Activated CD4-positive, alpha-beta T cell treated with anti-CD3 and anti-CD28 coated beads, Interleukin-2, Interleukin-4, amounts not matched to agents 100 ng/mL and 50 ng/mL, durations not matched to agents 16 hours and 8 hours (primary cell): ENCODE measurements around the gene EEF2K.
"Not testable (repeated sequence)": the region's sequence is repeated elsewhere in the genome, so short reads cannot be mapped to it uniquely, and the experiment has no call there.

Experiments
- DNase-seq: peaks from one replicate; pipeline ENCODE4 v3.0.0-alpha.2; 2020; ENCODE audit warnings: low spot score

EEF2K gene

DNA sequence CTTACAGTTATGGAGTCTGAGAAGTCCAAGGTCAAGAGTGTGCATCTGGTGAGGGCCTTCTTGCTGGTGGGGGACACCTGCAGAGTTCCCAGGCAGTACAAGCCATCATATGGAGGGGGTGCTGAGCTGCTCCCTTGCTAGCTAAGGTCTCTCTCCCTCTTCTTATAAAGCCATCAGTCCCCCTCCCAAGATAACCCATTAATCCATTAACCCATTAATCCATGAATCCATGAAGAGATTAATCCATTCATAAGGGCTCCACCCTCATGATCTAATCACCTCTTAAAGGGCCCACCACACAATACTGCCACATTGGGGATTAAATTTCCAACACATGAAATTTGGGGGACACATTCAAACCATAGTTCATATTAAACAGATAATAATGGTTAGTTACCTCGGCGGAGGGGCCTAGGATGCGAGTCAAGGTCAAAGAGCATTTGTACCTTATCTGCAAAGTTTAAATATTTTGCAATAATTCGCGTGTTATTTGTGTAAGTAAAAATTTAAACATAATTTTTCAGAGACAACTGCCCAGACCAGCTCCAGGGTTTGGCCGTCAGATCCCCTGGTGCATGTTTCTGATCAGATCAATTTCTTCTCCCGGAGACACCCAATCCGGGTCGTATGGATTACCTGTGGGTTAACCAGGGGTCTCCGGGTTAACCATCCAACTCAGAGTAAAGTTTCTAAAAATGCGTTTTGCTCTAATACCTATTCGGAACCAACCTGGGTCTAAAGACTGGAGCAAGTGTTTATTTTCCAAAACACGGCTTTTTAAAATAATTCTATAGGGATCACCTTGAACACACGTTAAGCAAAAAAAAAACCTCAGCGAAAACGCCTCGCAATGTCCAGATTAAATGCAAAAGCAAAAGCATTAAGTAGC lies 90.4 kb downstream of the EEF2K start:
- DNase-seq, result no peak

DNA sequence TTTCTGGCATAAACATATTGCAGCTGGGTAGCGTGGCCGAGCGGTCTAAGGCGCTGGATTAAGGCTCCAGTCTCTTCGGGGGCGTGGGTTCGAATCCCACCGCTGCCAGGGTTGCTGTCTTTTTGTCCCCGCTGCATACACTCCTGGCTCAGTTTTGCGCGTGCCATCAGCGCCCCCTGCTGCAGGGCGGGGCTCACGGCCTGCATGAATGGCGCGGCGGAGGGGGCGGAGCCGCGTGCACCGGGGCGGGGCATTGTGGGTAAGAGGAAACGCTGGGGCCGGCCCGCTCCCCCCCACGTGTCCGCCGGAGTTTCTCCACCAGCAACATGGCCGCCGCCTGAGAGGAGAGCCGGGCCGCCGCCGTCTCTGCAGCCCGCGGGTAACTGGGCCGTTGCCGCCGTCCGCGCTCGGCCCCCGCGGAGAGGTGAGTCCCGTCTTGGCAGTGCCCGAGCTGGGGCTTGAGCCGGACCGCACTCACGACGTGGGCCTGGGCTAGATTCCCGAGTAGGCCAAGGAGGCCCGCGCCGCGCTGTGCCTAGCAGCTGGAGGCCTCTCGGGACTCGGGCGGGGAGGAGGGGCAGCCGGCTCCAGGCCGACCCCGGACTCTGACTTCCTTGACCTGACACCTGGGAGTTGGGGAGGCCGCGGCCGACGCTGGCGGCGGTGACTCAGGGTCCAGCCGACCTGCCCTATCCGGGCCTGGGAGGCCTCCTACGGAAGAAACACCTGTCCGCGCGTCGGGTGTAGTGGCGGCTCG lies 91.2 kb downstream of the EEF2K start, which contains the start of gene POLR3E:
TSS of gene POLR3E (plus strand) at position 296 of the 757 bp plus-strand sequence. CDS start 5,560 bp downstream, outside the sequence.
- peak; percentile 99 for DNase-seq

DNA sequence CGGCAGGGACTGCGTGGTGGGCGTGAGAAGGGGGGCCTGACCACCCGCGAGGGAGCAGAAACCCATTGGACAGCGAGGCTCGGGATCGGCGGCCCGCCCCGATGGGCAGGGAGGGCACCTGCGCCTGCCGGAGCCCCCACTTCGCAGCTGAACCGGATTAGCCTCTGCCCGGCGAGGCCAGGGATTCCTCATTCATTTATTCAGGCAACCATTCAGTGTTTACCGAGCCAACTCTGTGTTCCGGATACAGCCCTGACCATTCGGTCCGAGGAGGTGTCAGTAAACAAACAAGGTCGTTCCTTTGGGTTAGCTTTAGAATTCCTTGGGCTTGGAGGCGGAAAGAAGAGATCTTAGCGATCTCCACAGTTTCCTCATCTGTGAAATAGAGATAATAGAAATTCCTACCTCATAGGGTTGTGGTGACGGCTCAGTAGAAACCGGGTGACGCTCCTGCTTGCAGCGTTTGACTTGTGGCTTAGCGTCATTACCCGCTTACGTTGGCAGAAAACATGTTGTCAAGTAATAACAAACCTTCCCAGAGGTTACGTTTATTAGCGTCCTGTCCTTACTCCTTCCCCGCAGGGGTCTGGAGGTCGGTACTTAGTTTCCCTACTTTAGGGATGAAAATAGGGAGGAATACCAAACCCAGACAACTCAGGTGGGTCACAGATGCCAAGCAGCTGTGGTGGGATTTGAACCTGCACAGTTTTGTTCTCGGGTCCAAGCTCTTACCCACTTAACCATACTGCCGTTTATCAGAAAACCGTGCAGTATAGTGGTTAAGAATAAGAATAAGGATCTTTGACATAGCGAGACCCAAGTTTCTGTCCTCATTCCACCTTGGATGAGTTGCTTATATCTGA lies 92.0 kb downstream of the EEF2K start:
- peak; percentile 86 for DNase-seq

DNA sequence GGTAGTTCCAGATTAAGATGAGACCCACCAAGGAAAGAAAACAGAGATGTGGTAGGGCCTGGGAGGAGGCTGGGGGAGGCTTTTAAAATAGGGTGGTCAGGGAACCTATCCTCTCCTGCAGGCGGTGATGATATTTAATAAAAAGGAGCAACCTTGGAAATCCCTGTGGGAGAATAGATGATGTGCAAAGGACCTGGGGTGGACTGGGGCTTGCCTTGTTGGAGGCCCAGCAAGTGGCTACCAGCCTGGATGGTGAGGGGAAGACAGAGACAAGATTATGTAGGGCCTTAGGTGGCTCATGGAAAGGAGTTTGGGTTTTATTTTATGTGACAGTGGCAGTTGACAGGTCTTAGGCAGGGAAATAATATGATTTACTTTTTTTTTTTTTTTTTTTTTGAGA lies 93.0 kb downstream of the EEF2K start:
- no peak for DNase-seq

DNA sequence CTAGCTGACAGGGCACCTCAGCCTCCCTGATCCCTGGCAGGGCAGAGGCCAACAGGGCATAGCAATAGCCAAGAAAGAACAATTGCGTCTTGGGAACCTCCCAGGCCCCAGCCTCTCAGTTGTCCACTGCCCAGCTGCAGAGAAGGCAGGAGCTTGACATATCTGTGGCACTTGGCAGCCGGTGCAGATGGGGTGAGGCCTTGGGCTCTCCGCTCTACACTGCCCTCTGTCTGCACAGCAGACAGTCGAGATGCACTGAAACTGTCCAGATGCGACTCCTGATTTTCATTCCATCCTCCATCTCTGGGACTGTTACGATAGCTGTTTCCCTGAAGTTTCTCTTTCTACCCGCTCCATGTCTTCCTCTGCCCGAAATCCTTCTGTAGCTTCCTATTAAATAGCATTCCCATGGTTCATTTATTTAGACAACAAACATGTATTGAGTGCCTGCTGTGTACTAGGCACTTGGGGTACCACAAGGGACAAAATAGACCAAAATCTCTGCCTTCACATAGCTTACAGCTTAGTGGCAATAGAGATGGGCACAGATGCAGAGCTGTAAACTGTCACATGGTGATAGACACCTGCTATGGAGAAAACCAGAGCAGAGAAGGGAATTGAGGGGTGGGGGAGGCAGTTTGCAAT lies 94.5 kb downstream of the EEF2K start:
- DNase-seq, result peak; percentile 51

DNA sequence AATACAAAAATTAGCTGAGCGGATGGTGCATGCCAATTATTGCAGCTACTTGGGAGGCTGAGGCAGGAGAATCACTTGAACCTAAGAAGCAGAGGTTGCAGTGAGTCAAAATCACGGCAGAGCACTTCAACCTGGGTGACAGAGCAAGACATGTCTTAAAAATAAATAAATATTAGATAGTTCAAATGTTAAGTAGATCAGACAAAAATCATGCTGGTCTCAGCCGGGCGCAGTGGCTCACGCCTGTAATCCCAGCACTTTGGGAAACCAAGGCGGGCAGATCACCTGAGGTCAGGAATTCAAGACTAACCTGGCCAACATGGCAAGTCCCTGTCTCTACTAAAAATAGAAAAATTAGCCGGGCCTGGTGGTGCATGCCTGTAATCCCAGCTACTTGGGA lies 95.3 kb downstream of the EEF2K start:
- not testable (repeated sequence) for DNase-seq

DNA sequence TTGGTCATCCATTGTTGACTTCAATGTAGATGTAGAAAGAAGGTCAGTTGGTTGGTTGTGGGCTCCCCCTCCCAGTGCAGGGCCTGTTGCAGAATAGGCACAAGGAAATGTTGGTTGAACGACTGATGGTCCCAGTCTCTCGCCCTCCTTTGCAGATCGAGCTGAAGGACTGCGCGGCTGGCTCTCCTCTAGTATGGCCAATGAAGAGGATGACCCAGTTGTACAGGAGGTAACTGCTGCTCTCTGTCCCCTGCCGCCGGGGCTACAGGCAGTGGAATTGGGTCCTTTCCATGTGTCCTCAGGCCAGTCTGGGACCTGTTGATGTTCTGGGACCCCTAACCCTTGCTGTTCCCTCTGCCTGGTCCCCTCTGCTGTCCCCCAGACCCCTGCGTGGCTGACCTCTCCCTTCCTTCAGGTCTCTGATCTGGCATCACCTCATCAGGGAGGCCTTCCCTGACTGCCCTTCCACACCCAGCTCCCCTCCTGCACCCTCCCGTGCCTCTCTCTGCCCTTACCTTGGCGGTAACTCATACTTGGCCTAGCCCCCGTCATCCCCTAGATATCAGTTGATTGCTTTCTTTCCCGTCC lies 96.8 kb downstream of the EEF2K start:
- no peak for DNase-seq

DNA sequence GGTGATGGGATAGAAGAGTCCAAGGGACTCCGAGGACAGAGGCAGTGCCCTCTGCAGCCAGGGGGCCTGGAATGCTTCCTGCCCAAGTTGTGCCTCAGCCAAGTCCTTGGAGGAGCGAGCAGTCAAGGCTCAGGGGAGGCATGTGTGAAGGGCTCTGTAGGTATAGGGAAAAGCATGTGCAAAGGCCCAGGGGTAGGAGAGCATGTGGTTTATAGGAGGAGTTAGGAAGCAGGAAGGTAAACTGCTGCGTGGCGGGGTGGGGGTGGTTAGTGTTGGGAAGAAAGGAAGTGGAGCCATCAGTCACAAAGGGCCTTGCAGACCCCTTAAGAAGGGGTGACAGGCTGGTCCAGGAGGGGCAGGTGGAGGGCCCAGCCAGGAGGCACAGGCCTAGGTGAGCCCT lies 98.3 kb downstream of the EEF2K start:
- no peak for DNase-seq

DNA sequence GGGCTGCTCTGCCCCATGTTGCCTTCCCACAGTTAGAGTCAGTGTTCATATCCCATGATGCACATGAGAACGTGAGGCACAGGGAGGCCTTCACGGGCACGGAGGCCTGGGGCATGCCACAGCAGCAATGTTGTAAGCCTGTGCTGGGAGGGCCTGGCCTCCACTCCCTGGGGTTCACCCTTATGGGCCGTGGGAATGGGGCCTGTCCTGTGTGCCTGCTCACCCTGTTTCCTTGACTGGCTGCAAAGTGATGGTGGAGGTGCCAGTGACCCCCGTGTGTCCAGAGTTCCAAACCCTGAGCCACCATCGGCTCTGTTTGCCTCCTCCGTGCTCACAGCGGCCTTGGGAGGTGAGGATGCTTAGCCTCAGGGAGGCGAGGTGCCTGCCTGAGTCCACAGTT lies 100.7 kb downstream of the EEF2K start:
- DNase-seq, result no peak

DNA sequence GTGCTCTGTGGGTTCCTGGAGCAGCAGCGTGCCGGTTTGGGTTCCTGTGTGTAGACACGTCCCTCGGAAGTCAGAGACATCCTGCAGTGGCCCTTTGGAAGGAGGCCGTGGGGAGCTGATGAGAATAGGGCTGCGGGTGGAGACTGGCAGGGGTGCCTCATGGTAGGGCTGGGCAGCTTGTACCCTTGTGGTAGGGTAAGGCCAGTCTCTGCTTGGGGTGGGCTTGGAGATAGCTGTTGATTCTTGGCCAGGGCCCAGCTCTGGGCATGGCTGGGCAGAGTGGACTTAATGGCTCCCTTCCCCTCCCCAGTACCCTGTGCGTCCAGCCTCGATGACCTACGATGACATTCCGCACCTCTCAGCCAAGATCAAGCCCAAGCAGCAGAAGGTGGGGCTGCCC lies 101.8 kb downstream of the EEF2K start:
- DNase-seq, result no peak

DNA sequence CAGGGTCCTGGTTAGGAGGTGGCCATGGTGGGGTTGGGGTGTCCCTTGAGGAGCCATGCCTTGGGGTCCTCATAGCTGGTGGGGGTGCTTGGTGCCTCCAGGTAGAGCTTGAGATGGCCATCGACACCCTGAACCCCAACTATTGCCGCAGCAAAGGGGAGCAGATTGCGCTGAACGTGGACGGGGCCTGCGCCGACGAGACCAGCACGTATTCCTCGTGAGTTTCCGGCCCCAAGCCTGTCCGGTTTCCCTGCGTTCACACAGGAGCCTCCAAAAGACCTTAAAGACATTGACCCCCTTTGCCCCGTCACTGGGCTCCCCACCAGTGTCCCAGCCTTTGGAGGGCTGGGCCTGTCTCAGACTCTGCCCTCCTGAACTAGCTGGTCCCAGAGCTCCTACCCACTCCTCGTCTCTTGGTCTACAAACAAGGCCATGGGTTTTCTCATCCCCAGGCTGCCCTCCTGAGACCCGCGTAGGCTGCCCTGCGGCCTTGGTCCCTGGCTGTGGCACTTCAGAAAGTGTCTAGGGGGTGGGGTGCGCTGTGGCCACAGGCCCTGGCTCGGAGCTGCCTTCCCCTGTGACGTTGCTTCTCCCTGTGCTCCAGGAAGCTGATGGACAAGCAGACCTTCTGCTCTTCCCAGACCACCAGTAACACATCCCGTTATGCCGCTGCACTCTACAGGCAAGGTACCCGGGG lies 102.9 kb downstream of the EEF2K start:
- DNase-seq, result no peak

DNA sequence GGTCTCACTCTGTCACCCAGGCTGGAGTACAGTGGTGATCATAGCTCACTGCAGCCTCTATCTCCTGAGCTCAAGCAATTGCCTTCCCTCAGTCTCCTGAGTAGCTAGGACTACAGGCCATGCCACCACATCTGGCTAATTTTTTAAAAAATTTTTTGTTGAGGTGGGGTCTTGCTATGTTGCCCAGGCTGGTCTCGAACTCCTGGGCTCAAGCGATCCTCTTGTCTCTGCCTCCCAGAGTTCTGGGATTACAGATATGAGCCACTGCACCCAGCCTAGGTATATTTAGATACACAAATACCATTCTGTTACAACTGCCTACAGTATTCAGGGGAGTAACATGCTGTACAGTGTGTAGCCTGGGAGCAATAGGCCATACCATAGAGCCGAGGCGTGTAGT lies 105.4 kb downstream of the EEF2K start:
- DNase-seq, result no peak

DNA sequence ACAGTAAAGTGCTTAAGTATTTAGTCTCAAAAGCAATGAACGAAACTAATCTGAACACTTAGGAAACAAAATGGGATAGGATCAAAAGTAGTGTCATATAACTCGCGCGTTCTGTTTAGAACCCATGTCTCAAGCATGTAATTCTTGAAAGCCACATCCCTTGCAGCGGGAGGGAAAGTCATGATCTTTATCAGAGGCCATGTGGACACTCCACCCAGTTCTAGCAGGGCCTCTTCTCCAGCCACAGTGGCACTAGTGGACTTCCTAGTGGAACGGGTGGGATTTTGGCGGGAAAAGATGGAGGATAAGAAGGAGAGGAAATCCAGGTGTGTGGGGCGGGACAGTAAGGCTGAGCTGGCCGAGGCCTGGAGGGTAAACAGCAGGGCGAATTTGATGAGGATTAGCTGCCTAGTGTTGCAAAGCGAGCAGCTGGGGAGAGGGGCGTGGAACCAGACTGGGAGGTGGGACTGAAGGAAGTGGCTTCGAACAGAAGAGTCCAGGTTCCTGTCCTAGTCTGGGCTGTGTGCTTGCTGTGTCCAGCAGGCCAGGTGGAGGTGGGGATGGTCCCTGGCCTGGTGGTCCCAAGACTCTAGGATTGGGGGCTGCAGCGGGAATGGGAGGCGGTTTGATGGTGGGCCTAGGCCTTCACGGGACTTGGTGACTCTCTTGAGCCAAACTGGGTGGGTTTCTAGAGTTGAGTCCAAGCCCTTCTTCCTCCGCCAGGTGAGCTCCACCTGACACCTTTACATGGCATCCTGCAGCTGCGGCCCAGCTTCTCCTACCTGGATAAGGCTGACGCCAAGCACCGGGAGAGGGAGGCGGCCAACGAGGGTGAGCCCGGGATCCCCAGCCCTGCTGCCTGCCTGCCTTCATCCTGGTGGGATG lies 107.1 kb downstream of the EEF2K start:
- no peak for DNase-seq

DNA sequence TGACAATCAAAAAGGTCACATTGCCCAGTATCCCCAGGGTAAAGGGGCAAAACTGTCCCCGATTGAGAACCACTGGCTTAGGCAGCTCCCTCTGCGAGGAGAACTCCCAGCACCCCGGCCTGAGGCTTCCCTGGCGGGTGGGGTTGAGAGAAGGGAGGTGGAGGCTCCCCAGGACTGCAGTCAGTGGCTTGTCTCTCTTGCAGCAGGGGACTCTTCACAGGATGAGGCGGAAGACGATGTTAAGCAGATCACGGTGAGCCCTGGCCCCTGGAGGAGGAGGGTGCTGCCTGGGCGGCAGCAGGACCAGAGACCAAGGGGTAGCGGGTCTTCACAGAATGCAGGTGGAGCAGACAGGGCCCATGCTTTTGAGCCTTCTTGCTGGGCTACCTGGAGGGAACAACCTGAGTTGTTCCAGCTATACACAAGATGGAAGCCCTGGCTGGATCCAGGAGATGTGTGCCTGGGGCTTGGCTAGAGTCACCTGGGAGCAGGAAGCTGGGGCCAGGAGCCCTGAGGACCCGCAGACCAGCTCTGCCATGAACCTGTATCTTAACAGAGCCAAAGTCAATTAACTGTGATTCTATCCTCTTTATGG lies 107.9 kb downstream of the EEF2K start:
- DNase-seq, result no peak

DNA sequence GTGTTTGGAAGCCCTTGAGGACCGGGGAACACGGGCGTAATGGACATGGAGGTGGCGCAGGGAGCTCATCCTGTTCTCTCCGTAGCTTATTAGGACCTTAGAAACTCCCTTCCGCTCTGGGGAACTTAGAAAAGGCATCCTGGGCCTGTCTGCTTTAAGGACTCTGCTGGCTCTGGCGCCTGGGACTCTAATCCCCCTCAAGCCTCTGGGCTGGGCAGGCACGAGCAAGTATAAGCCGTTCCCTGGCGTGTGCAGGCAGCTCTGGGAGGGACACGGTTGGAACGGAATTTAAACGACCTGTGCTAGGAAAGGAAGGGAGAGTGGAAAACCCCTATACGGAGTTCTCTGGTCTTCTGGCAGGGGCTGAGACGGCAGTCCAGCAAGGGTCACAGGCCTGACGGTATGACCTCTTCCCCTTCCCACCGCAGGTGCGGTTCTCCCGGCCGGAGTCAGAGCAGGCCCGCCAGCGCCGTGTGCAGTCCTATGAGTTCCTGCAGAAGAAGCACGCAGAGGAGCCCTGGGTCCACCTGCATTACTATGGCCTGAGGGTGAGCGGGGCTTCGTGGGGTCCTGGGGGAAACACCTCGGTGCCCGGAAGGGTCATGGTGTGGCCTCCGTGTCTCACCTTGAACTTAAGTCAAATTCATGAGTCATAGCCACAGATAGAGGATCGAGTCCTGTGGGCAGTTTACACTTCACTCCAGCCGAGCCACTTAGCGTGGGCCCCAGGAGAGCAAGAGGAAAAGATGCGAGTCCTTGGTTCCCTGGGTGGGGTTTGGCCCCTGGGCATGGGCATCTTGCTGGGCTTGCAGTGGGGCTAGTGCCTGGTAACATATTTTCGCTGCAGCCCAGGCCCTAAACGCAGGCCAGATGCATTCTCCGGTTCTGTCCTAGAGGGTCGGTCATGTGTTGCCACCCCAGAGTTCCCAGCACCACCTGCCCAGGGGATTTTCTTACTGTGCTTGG lies 108.9 kb downstream of the EEF2K start:
- no peak for DNase-seq

DNA sequence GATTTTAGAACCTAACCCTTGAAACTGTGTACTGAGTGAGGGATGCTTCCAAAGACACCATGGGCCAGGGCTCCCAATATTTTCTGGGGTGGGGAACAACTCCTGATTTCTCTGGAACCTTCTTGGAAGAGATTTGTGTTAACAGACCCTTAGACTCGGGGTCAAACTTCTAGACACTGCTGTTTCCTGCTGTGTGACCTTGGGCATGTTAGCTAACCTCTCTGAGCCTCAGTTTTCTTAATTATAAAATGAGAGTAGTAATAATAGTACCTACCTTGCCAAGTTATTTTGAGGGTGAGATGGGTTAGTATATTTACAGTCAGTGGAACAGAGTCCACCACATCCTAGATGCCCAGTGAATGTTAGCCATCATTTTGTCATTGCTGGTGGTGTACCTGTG lies 109.9 kb downstream of the EEF2K start:
- no peak for DNase-seq

DNA sequence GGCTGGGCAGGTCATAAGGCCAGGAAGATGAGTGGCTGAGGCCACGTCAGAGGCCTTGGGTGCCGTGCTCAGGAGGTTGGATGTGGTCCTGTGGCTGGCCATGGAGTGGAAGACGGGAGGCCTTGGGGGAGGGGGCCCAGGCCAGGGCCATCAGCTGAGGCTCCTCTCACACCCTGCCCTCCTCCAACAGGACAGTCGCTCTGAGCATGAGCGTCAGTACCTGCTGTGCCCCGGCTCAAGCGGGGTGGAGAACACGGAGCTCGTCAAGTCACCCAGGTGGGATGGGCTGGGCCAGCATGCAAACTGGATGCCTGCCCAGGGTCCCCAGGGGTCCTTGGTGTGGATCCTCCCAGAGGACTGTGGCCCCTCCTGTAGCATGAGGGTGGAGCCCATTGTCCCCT lies 110.3 kb downstream of the EEF2K start:
- DNase-seq, result no peak

DNA sequence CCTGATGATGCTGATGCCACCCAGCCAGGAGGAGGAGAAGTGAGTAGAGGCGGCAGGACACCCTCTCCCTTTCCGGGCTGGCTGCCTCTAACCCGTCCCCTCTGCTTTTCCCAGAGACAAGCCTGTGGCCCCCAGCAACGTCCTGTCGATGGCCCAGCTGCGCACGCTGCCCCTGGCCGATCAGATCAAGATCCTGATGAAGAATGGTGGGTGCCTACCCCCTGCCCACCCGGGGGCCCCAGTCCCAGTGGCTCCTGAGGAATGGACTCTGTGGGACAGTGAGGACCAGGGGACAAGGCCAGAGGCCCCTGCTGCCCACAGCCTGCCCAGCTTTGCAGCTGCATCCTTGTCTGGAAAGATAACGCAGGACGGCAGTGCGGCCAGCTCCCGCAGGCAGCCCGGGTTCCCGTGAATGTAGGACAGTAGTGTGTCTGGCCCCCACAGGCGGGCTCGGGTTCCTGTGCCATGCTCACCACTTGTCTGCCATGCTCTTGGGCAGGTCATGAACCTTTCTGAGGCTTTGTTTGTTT lies 111.0 kb downstream of the EEF2K start:
- no peak for DNase-seq
